H9 (cell line): ENCODE results near the gene KCNQ2. TPM values are rescaled to one million over a fixed set of nuclear protein-coding genes. Genes with fewer than 3 reads are reported as not detected.

Experiments
- DNase-seq: peaks from one replicate; pipeline ENCODE4 v3.0.0-alpha.2; 2017
- H2AFZ ChIP-seq: one replicate; pipeline ENCODE4 v1.6.1; 2013; ENCODE audit warnings: mild to moderate bottlenecking, low read length, control low read depth, moderate library complexity
- H2AK5ac ChIP-seq: 2 replicates; pipeline ENCODE4 v1.6.1; 2013; ENCODE audit warnings: low read length, control low read depth, mixed read lengths; ENCODE audit not compliant: insufficient read length
- H2BK120ac ChIP-seq: one replicate; pipeline ENCODE4 v1.6.1; 2013; ENCODE audit warnings: low read depth, mild to moderate bottlenecking, low read length, control low read depth, inconsistent platforms; ENCODE audit not compliant: poor library complexity, severe bottlenecking
- H2BK12ac ChIP-seq: 2 replicates; pipeline ENCODE4 v1.6.1; 2013; ENCODE audit warnings: low read length, control low read depth, mixed read lengths, low read depth; ENCODE audit not compliant: insufficient read length
- H2BK15ac ChIP-seq: 2 replicates; pipeline ENCODE4 v1.6.1; 2013; ENCODE audit warnings: low read depth, low read length, control low read depth
- H2BK20ac ChIP-seq: one replicate; pipeline ENCODE4 v1.6.1; 2013; ENCODE audit warnings: low read depth, mild to moderate bottlenecking, low read length, control low read depth, inconsistent platforms; ENCODE audit not compliant: poor library complexity, severe bottlenecking
- H2BK5ac ChIP-seq: 2 replicates; pipeline ENCODE4 v1.6.1; 2013; ENCODE audit warnings: low read length, control low read depth, mixed read lengths; ENCODE audit not compliant: insufficient read length
- H3K14ac ChIP-seq: 2 replicates; pipeline ENCODE4 v1.6.1; 2013; ENCODE audit warnings: low read length, control low read depth; ENCODE audit not compliant: insufficient read depth
- H3K18ac ChIP-seq: 2 replicates; pipeline ENCODE4 v1.6.1; 2013; ENCODE audit warnings: low read depth, mild to moderate bottlenecking, mixed read lengths, low read length, control low read depth; ENCODE audit not compliant: insufficient read length
- H3K23ac ChIP-seq: 2 replicates; pipeline ENCODE4 v1.6.1; 2013; ENCODE audit warnings: low read length, control low read depth, mixed read lengths, low read depth; ENCODE audit not compliant: insufficient read length
- H3K23me2 ChIP-seq: 2 replicates; pipeline ENCODE4 v1.6.1; 2013; ENCODE audit warnings: low read depth, mild to moderate bottlenecking, mixed read lengths, low read length, control low read depth; ENCODE audit not compliant: insufficient read length, poor library complexity, severe bottlenecking
- H3K27ac ChIP-seq: 2 replicates; pipeline ENCODE4 v1.5.1; 2013; ENCODE audit warnings: low read length, control low read depth, mixed read lengths, low read depth; ENCODE audit not compliant: insufficient read length
- H3K27me3 ChIP-seq: 2 replicates; pipeline ENCODE4 v1.6.1; 2013; ENCODE audit warnings: low read length, control low read depth, inconsistent platforms; ENCODE audit not compliant: insufficient read depth
- H3K4ac ChIP-seq: 2 replicates; pipeline ENCODE4 v1.6.1; 2013; ENCODE audit warnings: low read depth, mild to moderate bottlenecking, control low read depth, inconsistent platforms, low read length, moderate library complexity
- H3K4me1 ChIP-seq: 2 replicates; pipeline ENCODE4 v1.6.1; 2013; ENCODE audit warnings: low read length, control low read depth, inconsistent platforms; ENCODE audit not compliant: insufficient read depth
- H3K4me2 ChIP-seq: 2 replicates; pipeline ENCODE4 v1.6.1; 2013; ENCODE audit warnings: low read length, control low read depth, mixed read lengths; ENCODE audit not compliant: insufficient read length, insufficient read depth
- H3K56ac ChIP-seq: 2 replicates; pipeline ENCODE4 v1.6.1; 2013; ENCODE audit warnings: low read depth, mild to moderate bottlenecking, mixed read lengths, low read length, control low read depth; ENCODE audit not compliant: insufficient read length
- H3K79me1 ChIP-seq: 2 replicates; pipeline ENCODE4 v1.6.1; 2013; ENCODE audit warnings: low read depth, mild to moderate bottlenecking, moderate library complexity, low read length, control low read depth, inconsistent platforms; ENCODE audit not compliant: insufficient read depth, poor library complexity, severe bottlenecking
- H3K79me2 ChIP-seq: 2 replicates; pipeline ENCODE4 v1.6.1; 2013; ENCODE audit warnings: low read length, control low read depth, inconsistent platforms; ENCODE audit not compliant: insufficient read depth
- H3K9ac ChIP-seq: 2 replicates; pipeline ENCODE4 v1.6.1; 2013; ENCODE audit warnings: low read length, control low read depth, mixed read lengths; ENCODE audit not compliant: insufficient read length; ENCODE audit errors: extremely low read depth
- H3K9me3 ChIP-seq: one replicate; pipeline ENCODE4 v1.6.1; 2013; ENCODE audit warnings: low read depth, low read length, inconsistent platforms; ENCODE audit not compliant: control insufficient read depth
- H3T11ph ChIP-seq: one replicate; pipeline ENCODE4 v1.6.1; 2013; ENCODE audit warnings: mild to moderate bottlenecking, low read length, control low read depth, inconsistent platforms
- H4K20me1 ChIP-seq: one replicate; pipeline ENCODE4 v1.6.1; 2013; ENCODE audit not compliant: control insufficient read depth, insufficient read length, insufficient read depth
- H4K5ac ChIP-seq: 2 replicates; pipeline ENCODE4 v1.6.1; 2013; ENCODE audit warnings: low read depth, mild to moderate bottlenecking, mixed read lengths, low read length, control low read depth; ENCODE audit not compliant: insufficient read length
- H4K8ac ChIP-seq: replicated peaks from 2 replicates; pipeline ENCODE4 v1.6.1; 2013; ENCODE audit warnings: low read length, control low read depth, mixed read lengths, low read depth; ENCODE audit not compliant: insufficient read length
- H4K91ac ChIP-seq: 2 replicates; pipeline ENCODE4 v1.6.1; 2013; ENCODE audit warnings: low read depth, mild to moderate bottlenecking, moderate library complexity, mixed read lengths, low read length, control low read depth; ENCODE audit not compliant: insufficient read length
- H3K27ac Mint-ChIP-seq, 3 experiments: 2 replicates in 2 of 3; 3 replicates in 1 of 3; pipeline ENCODE4 v1.8.0; 2020 to 2021; ENCODE audit warnings: mixed read lengths in 3 of 3, mild to moderate bottlenecking in 1 of 3, moderate library complexity in 1 of 3
- H3K27me3 Mint-ChIP-seq: 2 replicates; pipeline ENCODE4 v1.8.0; 2021; ENCODE audit warnings: low read depth, mild to moderate bottlenecking, moderate library complexity, mixed read lengths
- H3K36me3 Mint-ChIP-seq, 3 experiments: 2 replicates in 2 of 3; 3 replicates in 1 of 3; pipeline ENCODE4 v1.8.0; 2020 to 2021; ENCODE audit warnings: low read depth in 3 of 3, mixed read lengths in 3 of 3; ENCODE audit not compliant: insufficient read depth in 1 of 3
- H3K4me1 Mint-ChIP-seq, 2 experiments: 2 replicates each; pipeline ENCODE4 v1.8.0; 2020; ENCODE audit warnings: mixed read lengths in 2 of 2
- H3K4me3 Mint-ChIP-seq, 2 experiments: 2 replicates in 1 of 2; 3 replicates in 1 of 2; pipeline ENCODE4 v1.8.0; 2020 to 2021; ENCODE audit warnings: mild to moderate bottlenecking in 2 of 2, mixed read lengths in 2 of 2, moderate library complexity in 1 of 2
- H3K9me3 Mint-ChIP-seq, 2 experiments: 2 replicates in 1 of 2; 3 replicates in 1 of 2; pipeline ENCODE4 v1.8.0; 2020; ENCODE audit warnings: mild to moderate bottlenecking in 2 of 2, mixed read lengths in 2 of 2, moderate library complexity in 1 of 2
- CTCF ChIP-seq: fragments of 200-600 bp; sonication (generic); conservative IDR thresholded peaks from 3 replicates; pipeline ENCODE4 v1.8.0; 2021; ENCODE audit warnings: antibody characterized with exemption, mild to moderate bottlenecking
- WGBS: extraction: QIAGEN DNeasy Blood & Tissue Kit; methylation state at CpG from one replicate; pipeline ENCODE4 v1.1.7; 2013; ENCODE audit warnings: missing lambda C conversion rate, low lambda C conversion rate, mixed read lengths; ENCODE audit not compliant: insufficient read length; ENCODE audit errors: extremely low coverage; 5-methylcytosine and 5-hydroxymethylcytosine counted together
- total RNA-seq: library from RNA; stranded (reverse); gene quantifications from 2 replicates; pipeline ENCODE4 v1.2.1, GENCODE V29; 2021

The KCNQ2 gene
- total RNA-seq, 1 experiment from 2014 or later, result 69.2 TPM

- Histone ChIP-seq H3K79me1 (no peaks in the 10 kb centered on the region), H4K8ac (no peak overlapping the region), H4K91ac (no peak overlapping the region), H3K79me2 (no peaks in the 10 kb centered on the region), H2BK15ac (no peak overlapping the region), H3T11ph (no peak overlapping the region), H3K4ac (no peak overlapping the region), H4K5ac (no peak overlapping the region), H3K23me2 (no peaks in the 10 kb centered on the region), H3K56ac (no peak overlapping the region), H2BK12ac (no peak overlapping the region), H3K9ac (no peak overlapping the region), H3K14ac (no peak overlapping the region), H3K9me3 (no peaks in the 10 kb centered on the region), H2AFZ (no peak overlapping the region), H3K23ac (no peak overlapping the region), H3K4me1 (no peaks in the 10 kb centered on the region), H2AK5ac (no peak overlapping the region), H3K27ac (no peak overlapping the region), H3K27me3 (no peaks in the 10 kb centered on the region), H3K4me2 (no peak overlapping the region), H3K18ac (no peak overlapping the region), H4K20me1 (peaks cover 2% of the 10 kb centered on the region), H2BK20ac (no peak overlapping the region), H2BK5ac (no peak overlapping the region), H2BK120ac (no peak overlapping the region)
- no peak for TF ChIP-seq CTCF
- Mint-ChIP-seq H3K36me3 (peaks cover 0 to 7% (median 4%) of the 10 kb centered on the region in 3 experiments; a peak in 3 of 7 replicates), H3K4me3 (no peak overlapping the region), H3K27ac (peak overlapping the region in 1 of 3 experiments; percentile 18; a peak in 1 of 7 replicates), H3K9me3 (peaks cover 0 to 10% of the 10 kb centered on the region in 2 experiments; a peak in 2 of 5 replicates), H3K27me3 (peaks cover 21% of the 10 kb centered on the region), H3K4me1 (peaks cover 5 to 9% of the 10 kb centered on the region in 2 experiments)
- no peak for DNase-seq
- WGBS, result no CpG with 5 or more reads among the region's 25 CpGs
Observed at GRCh38 chr20:63354636-63355350, 117.7 kb downstream of the KCNQ2 start.
